Right kidney (tissue), 1 donor: ENCODE results near the gene LTBP1.

Source experiments
- DNase-seq: peaks from one replicate; pipeline ENCODE4 v3.0.0-alpha.2; 2016

The LTBP1 gene

GRCh38 chr2:33317369-33318007, 370.7 kb downstream of the LTBP1 start:
- no peak for DNase-seq

GRCh38 chr2:33318456-33318855, 371.7 kb downstream of the LTBP1 start:
- no peak for DNase-seq

GRCh38 chr2:33320573-33320972, 373.8 kb downstream of the LTBP1 start:
- no peak for DNase-seq

- no peak for DNase-seq
Measured at GRCh38 chr2:33321236-33321771, 374.6 kb downstream of the LTBP1 start.

- no peak for DNase-seq
Measured at GRCh38 chr2:33321876-33322483, 375.2 kb downstream of the LTBP1 start.

- DNase-seq = no peak
Measured at GRCh38 chr2:33322612-33323011, 375.9 kb downstream of the LTBP1 start.

GRCh38 chr2:33323957-33324356, 377.2 kb downstream of the LTBP1 start:
- no peak for DNase-seq

- DNase-seq = no peak
Measured at GRCh38 chr2:33326100-33326499, 379.3 kb downstream of the LTBP1 start.

GRCh38 chr2:33333433-33333832, 386.7 kb downstream of the LTBP1 start:
- no peak for DNase-seq

- DNase-seq = no peak
Measured at GRCh38 chr2:33334083-33334482, 387.3 kb downstream of the LTBP1 start.

GRCh38 chr2:33335516-33335915, 388.8 kb downstream of the LTBP1 start:
- no peak for DNase-seq

GRCh38 chr2:33336036-33336625, 389.4 kb downstream of the LTBP1 start:
- no peak for DNase-seq

- DNase-seq = no peak
Measured at GRCh38 chr2:33337385-33337960, 390.7 kb downstream of the LTBP1 start.

GRCh38 chr2:33337981-33338380, 391.2 kb downstream of the LTBP1 start:
- DNase-seq = no peak

- no peak for DNase-seq
Measured at GRCh38 chr2:33339269-33339668, 392.5 kb downstream of the LTBP1 start.

- no peak for DNase-seq
Measured at GRCh38 chr2:33340280-33340679, 393.5 kb downstream of the LTBP1 start.

- no peak for DNase-seq
Measured at GRCh38 chr2:33342171-33342570, 395.4 kb downstream of the LTBP1 start.

GRCh38 chr2:33342705-33343104, 396.0 kb downstream of the LTBP1 start:
- DNase-seq = no peak

- no peak for DNase-seq
Measured at GRCh38 chr2:33343387-33343895, 396.7 kb downstream of the LTBP1 start.

GRCh38 chr2:33344230-33344629, 397.5 kb downstream of the LTBP1 start:
- no peak for DNase-seq

- DNase-seq = no peak
Measured at GRCh38 chr2:33347856-33348255, 401.1 kb downstream of the LTBP1 start.

GRCh38 chr2:33350632-33351031, 403.9 kb downstream of the LTBP1 start:
- DNase-seq = no peak

GRCh38 chr2:33351781-33352180, 405.0 kb downstream of the LTBP1 start:
- no peak for DNase-seq
